NCI-H526 (cell line): Measurements from ENCODE around the gene MX1.

Source experiments
- DNase-seq, 2 experiments: peaks; one replicate each; lab custom pipeline; 2025; lab: John Stamatoyannopoulos, UW

Gene MX1

DNA sequence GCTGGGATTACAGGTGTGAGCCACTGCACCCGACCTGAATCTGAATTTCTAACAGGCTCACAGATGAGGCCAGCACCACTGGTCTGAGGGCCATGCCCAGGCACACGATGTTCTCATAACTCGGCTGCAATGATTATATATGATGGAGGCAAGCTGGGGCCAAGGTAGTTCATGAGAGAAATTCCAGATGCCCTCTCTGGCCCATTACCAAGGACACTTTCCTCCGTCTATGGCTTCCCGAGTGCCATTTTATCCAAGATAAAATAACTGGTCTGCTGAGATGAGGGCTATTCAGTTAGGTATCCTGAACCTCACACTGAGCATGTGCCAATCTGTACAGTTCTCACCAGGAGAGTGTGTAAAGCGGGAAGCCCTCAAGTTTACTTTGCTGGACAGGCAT is 65.4 kb downstream of the MX1 start:
- DNase-seq, result no peak

DNA sequence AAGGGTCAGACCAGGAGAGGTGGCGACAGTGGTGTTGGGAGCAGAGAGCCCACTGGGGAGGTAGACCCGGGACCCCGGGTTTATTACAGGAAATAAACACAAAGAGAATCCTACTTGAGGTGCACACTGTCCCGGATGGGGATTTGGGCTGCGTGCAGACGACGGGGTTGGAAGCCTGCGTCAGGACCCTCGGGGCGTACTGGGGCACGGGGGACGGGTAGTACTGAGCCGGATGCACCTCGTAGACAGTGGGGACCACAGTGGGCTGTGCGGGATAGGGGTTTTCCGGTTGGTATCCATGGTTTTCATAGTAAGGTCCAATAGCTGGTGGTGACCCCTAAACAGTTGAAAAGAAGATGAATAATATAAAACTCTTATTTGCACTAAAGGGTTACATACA is 68.2 kb downstream of the MX1 start:
- DNase-seq, result no peak

DNA sequence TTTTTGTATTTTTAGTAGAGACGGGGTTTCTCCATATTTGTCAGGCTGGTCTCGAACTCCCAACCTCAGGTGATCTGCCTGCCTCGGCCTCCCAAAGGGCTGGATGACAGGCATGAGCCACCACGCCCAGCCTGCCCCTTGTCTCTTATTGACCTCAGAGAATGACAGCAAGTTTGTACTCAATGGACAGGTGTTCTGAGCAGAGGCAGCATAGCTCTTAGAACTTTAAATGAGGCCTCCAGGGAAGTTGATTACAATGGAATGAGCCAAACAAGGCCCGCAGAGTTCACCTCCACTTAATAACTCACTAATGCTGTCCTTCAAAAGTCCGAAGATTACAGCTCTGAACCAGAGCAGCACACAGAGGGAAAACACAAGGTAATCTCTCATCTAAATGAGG is 71.0 kb downstream of the MX1 start:
- DNase-seq, result no peak

DNA sequence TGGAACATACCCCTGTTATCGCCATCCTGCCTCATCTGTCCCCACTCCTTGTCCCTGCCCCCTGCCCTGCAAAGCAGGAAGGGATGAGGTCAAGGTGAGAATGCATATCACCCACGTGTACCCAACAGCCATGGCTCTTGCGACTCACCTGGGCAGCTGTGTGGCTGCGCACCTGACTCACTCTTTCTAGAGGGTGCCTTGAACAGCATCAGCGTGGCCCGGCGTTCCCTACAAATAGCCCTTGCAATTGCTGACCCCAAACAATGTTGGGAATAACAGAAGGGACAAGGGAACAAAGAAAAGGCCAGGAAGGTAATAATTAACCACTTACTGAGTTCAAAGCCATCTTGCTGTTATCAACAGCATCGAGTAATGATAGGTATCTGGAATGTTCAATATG is 71.7 kb downstream of the MX1 start:
- no peak for DNase-seq

DNA sequence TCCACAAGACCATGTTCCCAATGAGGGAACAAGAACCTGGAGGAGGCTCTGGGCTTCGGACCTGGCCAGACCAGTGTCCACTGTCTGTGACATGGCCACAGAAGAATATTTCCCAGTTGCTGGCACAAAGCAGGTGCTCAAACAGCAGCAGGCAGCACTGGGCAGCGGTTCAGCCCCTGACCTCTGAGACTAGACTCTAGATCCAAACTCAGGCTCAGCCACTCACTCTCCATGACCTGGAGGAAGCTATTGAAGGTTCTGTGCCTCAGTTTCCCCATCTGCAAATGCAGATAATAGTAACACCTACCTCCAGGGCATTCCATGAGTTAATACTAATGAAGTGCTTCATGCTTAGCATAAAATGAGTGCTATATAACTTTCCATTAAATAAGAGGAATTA is 73.9 kb downstream of the MX1 start:
- DNase-seq, result no peak

DNA sequence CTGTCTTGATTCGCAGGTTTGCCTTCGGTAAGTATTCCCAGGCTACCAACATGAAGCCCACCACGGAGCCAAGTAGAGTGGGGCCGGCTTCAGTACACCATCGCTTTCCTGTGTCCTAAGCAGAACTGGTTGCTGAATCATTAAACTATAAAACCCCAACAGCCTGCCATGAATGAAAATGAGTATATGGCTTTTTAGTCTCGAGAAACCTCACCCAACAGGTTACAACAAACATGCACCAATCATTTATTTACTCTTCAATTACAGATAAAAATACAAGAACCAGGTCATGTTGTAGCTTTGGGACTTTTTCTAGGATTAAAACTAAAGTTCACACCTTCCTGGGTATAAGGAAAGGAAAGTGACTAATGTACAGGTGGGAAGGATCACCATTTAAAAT is 74.3 kb downstream of the MX1 start:
- no peak for DNase-seq

DNA sequence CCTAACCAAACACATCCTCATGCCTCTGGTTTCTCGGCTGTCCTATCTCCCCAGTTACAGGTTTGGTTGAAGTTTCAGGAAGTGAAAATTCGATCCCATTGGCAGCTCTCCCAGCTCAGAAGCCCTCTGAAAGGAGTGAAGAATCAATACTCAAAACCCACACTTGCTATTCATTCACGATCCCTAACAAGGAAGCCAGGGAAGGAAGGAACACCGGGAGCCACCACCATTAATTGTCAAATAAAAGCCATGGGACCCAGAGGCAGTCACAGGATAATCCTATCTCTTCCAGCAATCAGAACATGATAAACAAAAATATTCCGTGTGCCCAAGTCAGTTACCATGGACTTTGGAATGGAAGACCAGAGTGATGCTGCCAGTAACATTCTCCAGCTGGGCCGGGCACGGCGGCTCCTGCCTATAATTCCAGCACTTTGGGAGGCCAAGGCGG is 74.9 kb downstream of the MX1 start:
- no peak for DNase-seq

DNA sequence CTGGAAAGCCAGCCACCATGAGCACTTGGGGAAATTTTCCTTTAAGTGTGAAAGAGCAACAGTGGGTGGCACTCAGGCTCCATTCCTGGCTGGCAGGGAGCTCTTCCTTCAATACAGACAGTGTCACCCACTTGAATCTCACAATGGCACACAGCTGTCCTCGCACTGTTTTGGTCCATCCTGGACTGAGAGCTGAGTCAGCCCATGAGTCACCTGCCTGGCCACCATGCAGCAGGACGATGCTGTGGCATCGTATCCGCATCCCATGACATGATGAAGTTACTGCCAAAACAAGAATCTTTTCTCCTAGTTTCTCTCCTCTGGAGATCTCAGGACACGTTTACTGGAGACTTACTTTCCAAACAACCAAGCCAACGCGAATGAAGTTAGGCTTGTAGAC is 75.9 kb downstream of the MX1 start:
- DNase-seq, result no peak

DNA sequence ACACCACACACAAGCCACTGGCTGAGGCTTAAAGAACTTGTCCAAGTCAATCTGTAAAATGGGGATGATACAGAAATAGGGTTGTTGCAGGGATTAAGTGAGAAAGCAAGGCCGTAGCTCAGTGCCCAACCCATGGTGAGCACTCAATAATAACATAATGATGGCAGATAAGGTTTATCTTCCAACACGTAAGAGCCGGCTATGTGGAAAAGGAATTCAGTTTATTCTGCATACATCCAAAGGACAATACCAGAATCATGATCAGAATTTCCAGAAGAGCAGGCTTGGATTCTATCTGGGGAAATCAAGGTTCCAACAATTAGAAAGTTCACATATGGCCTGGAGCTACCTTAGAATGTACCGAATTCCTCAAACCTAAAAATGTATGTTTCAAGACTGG is 77.3 kb downstream of the MX1 start:
- DNase-seq, result no peak

DNA sequence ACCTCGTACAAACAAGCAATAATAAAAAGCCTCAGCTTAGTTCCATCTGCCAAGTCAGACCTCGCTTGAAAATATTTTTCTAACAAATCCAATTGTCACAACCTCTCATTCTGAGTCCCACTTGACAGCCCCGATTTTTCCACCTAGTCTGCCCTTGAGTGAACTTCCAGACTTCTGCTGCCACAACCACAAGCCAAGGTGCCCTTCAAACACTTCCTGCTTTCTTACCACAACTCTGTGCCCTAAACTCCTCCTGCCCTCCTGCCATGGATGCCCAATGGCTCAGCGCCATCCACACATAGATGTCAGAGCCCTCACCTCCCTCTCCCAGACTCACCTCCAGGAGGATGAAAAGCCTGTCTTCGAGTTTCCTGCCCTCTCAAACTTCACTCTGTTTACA is 78.0 kb downstream of the MX1 start:
- DNase-seq, result no peak

DNA sequence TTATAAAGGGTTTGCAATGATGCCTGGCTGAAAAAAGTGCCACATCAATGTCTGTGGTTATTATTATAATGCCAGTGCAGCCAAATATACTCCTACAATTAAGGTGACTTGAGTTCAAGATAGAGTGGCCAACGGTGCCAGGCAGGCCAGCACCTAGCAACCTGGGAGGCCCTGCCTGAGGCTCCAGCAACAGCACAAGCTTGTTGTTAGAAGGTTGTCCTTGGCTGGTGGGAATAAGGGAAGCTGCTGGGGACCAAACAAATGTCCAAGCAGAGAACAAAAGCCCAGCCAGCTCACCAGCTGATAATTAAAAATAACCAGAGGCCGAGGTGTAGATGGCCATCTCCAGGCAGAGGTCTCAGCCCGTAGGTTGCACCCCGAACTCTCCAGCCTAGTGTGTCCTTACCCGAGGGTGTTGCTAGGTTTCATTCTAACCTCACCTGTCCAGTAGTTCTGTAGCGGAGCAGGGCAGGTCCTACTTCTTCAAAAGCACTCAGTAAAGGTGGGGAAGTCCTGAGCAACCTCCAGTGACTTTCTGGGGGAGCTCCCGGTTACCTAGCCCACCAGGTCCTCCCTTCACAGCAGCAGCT is 80.1 kb downstream of the MX1 start:
- no peak for DNase-seq

DNA sequence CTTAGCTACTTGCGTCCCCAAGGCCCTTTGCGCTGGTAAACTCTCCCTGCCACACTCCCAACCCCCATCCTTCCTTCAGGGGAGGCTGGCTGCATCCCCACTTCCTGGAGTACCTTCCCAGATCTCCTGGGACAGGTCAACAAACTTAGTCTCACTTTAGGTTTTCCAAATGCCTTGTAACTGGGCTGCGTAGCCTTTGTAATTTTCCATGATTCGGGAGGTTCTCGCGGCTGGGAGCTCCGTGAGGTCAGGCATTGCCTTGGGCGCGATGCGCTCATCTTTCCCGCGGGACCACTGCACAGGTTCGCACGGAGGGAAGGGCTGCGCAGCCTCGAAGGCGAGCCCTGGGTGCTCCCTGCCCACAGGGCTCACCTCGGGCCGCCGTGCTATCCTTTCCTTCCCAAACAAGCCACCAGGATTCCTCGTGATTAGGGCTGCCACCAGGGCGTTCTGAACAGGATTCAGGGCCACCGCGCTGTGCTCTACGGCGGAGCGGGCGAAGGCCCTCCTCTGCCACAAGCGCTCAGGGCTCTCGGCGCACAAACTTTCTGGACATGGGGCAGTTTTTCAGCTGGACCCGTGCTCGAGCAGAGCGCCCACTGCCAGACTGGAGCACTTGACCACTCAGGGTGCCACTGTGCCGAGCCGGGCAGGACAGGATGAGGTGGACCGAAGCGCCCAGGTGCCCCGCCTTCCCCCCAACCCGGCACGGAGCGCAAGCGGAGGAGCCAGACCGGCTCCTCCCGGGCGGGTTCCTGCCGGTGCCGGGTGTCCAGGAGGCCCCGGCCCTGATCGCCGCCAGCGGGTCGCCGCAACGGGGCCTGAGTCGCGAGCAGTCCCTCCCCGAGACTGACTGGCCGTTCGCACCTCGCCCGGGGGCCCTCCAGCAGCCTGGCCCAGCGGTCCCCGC is 80.8 kb downstream of the MX1 start:
- DNase-seq, result peak in 1 of 2 experiments; percentile 43

DNA sequence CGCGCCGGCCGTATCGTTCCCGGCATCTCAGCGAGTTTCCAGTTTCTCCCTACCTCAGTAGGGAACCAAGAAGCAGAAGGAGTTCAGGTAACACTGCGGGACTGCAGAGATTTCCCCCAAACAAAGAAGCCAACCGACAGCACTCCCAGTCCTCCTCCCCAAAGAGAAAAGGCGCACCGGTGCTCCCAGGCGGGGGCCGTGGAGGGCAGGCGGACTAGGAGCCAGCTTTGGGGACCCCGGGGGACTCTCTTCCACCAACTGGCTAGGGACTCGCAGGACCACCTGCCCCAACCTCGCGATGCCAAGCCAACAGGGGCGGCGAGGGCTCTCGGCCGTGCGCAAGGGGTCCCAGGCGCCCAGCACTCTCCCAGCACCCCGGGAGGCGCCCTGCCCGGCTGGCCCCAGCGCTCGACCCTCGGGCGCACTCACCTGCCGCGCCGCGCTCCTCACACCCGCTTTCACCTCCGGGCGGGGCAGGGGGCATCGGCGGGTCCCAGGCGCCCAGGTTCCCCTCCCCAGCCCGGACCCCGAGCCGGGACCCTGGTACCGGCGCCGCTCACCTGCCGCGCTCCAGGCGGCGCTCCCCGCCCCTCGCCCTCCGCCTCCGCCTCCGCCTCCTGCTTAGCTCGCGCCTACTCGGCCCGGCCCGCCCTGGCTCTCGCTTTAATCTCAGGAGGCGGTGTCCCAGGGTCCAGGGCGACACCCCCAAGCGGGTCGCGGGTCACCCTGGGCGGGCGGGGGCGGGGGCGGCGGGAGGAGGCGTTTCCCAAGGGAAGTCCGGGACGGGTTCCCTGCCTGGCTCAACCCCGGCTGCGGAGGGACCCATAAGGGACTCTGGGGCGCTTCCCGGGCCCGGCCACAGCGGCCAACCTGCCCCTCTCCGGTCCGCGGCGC is 81.7 kb downstream of the MX1 start, which contains the start of gene TMPRSS2:
TMPRSS2 (minus strand) TSS at position 638 of the 894 bp plus-strand sequence. CDS start 10,025 bp downstream, outside the sequence.
- DNase-seq, result peak in 1 of 2 experiments; percentile 53

DNA sequence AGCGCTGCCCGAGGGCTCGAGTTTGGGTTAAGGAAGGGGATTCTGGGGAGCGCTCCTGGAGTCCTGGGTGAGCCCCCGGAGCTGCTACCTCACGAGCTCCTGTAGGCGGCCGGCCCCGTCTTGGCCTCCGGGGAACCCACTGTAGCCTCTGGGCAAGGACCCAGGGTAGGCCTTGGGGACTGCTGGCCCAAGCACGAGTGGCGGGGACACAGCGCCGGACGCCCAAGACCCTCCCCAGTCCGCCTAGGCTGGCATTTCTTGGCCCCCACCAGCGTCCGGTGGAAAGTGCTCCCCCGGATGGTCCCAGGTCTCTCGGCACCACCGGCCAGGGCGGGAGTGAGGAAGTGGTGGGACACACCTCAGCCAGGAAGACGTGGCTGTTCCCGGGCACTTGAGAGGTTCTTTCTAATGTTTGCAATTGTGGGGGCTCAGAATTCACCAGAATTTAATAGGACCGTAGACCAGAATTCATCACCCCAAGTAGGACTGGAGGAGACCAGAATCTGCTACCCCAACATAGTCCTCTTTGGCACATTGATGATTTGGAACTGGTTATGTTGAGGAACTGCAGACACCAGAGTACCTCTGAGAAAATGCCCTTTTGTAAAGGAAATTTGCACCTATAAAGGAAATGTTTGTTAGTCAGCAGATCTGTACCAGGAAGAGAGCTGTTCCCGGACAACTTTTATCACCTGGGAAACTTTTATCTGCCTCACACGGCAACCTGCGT is 82.5 kb downstream of the MX1 start:
- no peak for DNase-seq
